ENCODE measurements around the gene ZNF570.

The ZNF570 gene

DNA sequence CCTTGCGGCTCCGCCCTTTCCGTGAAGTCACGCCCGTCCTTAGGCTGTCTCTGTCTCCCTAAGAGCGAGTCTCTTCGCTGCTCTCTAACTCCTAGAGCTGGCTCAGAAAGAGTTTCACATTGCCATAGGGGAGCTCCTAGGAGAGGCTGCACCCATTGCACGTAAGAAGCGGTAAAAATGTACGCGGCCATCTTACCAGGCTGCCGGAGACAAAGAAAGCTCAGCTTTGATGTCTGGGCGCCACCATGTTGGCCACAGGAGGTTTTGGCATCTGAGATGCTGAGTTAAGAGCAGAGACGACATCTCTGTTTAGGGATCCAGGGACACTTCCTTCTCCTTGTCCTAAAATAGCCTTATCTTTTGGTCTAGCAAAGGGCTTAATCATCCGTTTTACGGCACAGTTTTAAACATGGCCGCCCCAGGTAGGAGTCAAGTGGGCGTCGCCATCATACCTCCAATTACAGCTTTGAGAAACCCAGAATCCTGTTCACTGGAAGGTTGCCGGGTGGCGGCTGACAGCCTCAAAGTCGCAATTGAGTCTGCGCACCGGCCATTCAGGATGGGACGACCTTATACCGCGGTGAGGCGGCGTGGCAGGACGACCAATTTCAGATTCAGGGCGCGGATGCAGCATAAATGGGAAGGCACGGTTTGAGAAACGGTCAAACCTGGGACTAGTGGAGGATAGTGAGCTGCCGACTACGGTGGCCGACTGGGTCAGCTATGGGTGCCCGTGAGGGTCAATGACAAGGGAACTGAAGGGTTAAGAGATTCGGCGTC, 37.4 kb downstream of the ZNF570 start, which contains the start of gene ZNF793:
Gene ZNF793, plus strand, starts transcription at position 553 of the 780 bp plus-strand sequence. CDS start 16,501 bp downstream, outside the sequence.
- no peak within 1 kb of the TSS for H3K4me3 ChIP-seq (ENCODE audit: low read depth, low read length)
- DNase-seq (ENCODE audit: low read depth), result no peak
- TF ChIP-seq MYC (IDR thresholded peaks at IDR 0.05; ENCODE audit: low read depth, low read length), result no peak
- TF ChIP-seq, protein P1, sequence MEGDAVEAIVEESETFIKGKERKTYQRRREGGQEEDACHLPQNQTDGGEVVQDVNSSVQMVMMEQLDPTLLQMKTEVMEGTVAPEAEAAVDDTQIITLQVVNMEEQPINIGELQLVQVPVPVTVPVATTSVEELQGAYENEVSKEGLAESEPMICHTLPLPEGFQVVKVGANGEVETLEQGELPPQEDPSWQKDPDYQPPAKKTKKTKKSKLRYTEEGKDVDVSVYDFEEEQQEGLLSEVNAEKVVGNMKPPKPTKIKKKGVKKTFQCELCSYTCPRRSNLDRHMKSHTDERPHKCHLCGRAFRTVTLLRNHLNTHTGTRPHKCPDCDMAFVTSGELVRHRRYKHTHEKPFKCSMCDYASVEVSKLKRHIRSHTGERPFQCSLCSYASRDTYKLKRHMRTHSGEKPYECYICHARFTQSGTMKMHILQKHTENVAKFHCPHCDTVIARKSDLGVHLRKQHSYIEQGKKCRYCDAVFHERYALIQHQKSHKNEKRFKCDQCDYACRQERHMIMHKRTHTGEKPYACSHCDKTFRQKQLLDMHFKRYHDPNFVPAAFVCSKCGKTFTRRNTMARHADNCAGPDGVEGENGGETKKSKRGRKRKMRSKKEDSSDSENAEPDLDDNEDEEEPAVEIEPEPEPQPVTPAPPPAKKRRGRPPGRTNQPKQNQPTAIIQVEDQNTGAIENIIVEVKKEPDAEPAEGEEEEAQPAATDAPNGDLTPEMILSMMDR (IDR thresholded peaks at IDR 0.05; ENCODE audit: low read depth, low read length), result no peak
- no peak for TF ChIP-seq POLR2A (IDR thresholded peaks at IDR 0.05; ENCODE audit: extremely low read depth, insufficient read length)
- TF ChIP-seq, protein P2, sequence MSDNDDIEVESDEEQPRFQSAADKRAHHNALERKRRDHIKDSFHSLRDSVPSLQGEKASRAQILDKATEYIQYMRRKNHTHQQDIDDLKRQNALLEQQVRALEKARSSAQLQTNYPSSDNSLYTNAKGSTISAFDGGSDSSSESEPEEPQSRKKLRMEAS (IDR thresholded peaks at IDR 0.05; ENCODE audit: low read depth, low read length), result no peak

DNA sequence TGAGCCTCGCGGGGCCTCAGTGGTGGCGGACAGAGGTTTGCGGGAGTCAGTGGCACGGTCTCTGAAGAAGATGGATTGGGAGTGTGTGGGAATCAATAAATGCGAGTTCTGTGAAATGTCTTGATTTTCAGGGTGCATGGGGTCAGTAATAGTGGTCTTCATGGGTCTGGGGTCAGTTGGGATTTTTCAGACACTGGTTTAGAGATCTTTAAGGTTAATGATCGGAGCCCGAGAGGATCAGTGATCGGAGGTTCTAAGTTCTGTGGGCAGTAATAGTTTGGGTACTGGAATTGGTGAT, 38.0 kb downstream of the ZNF570 start:
- no peak for TF ChIP-seq POLR2A (IDR thresholded peaks at IDR 0.05; ENCODE audit: extremely low read depth, insufficient read length)
- TF ChIP-seq, protein P2 (IDR thresholded peaks at IDR 0.05; ENCODE audit: low read depth, low read length), result no peak
- TF ChIP-seq, protein P1 (IDR thresholded peaks at IDR 0.05; ENCODE audit: low read depth, low read length), result no peak
- TF ChIP-seq MYC (IDR thresholded peaks at IDR 0.05; ENCODE audit: low read depth, low read length), result no peak
- H3K4me3 ChIP-seq (ENCODE audit: low read depth, low read length), result no peak overlapping the region
- DNase-seq (ENCODE audit: low read depth), result no peak

DNA sequence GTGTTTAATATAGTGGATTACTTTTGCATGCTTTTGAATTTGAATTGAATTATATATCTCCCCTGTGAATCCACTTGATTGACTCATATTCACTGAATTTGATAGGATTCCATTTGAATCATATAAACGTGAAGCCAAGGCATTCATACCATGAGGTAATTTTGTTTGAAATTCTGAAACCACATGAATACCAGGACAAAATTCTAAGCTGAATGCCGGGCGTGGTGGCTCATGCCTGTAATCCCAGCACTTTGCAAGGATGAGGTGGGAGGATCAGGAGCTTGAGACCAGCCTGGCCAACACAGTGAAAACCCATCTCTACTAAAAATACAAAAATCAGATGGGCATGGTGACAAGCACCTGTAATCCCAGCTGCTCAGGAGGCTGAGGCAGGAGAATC, 42.0 kb downstream of the ZNF570 start:
- DNase-seq (ENCODE audit: low read depth), result no peak
- H3K4me3 ChIP-seq (ENCODE audit: low read depth, low read length), result no peak overlapping the region
- TF ChIP-seq, protein P1 (IDR thresholded peaks at IDR 0.05; ENCODE audit: low read depth, low read length), result no peak
- TF ChIP-seq, protein P2 (IDR thresholded peaks at IDR 0.05; ENCODE audit: low read depth, low read length), result no peak
- TF ChIP-seq POLR2A (IDR thresholded peaks at IDR 0.05; ENCODE audit: extremely low read depth, insufficient read length) (no peak), MYC (IDR thresholded peaks at IDR 0.05; ENCODE audit: low read depth, low read length) (no peak)

DNA sequence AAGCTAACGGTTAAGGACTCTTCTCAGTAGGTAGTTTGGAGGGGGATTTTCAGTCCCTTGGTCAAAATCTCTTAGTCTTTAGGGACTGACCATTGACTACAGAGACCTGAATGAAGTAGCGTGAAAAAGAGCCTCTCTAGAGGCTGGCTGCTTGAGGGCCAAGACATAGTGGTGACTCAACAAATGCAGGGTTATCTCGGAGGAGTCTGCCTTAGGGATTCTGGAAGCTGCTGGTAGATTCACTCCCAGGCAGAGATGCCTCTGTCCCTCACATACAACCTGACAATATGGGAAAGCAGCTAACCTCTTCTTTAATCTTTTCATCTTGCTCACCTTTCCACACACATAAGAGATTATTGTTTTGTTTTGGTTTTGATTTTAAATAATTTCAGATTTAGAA, 42.7 kb downstream of the ZNF570 start:
- H3K4me3 ChIP-seq (ENCODE audit: low read depth, low read length), result no peak overlapping the region
- TF ChIP-seq, protein P2 (IDR thresholded peaks at IDR 0.05; ENCODE audit: low read depth, low read length), result no peak
- TF ChIP-seq, protein P1 (IDR thresholded peaks at IDR 0.05; ENCODE audit: low read depth, low read length), result no peak
- DNase-seq (ENCODE audit: low read depth), result no peak

DNA sequence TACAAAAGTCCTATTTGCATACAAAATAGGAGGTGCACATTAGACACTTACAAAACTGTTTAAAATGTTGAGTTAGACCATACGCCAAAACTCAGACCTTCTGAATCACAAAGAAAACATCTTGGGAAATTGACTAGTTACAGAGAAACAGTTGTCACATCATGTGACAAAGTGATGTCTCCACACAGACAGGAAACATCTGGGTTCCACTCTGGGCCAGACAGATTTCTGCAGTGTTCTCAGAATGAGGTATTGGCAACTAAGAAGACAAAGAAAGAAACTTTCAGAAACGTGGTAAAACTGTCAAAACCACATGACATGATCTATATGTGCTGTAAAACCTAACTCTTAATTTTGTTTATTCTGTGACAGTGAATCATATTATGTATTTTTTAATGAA, 44.2 kb downstream of the ZNF570 start:
- H3K4me3 ChIP-seq (ENCODE audit: low read depth, low read length), result no peak overlapping the region
- DNase-seq (ENCODE audit: low read depth), result no peak
- TF ChIP-seq POLR2A (IDR thresholded peaks at IDR 0.05; ENCODE audit: extremely low read depth, insufficient read length) (no peak), MYC (IDR thresholded peaks at IDR 0.05; ENCODE audit: low read depth, low read length) (no peak)
- TF ChIP-seq, protein P1 (IDR thresholded peaks at IDR 0.05; ENCODE audit: low read depth, low read length), result no peak
- TF ChIP-seq, protein P2 (IDR thresholded peaks at IDR 0.05; ENCODE audit: low read depth, low read length), result no peak
